WI38 (cell line): Measurements from ENCODE around the gene KRT26.

Experiments
- H3K4me3 ChIP-seq: 2 replicates; pipeline ENCODE4 v1.5.1; 2011; ENCODE audit warnings: low read depth, mild to moderate bottlenecking, control low read depth, low read length
- TF ChIP-seq, protein P1 (sequence below): IDR thresholded peaks from 2 replicates; pipeline ENCODE4 v1.5.1; 2012; ENCODE audit warnings: low read depth, mild to moderate bottlenecking, control low read depth, low read length

KRT26 gene

DNA sequence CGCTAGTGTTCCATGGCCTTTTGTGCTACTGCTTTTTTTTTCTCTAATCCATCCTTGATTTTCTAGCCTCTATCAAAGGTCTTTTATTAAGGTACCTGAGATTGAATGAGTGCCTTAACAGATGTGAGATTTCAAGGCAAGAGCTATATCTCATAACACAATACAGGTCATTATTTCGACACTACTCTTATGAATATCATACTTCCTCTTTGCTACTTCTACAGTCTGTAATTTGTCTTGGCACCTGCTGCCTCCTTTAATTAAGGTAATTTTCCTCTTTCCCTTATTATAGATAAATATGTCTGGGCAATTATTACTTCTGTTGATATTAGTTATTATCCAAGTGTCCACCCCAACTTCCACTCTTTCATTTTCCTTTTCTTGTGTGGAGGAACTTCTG is 22.5 kb upstream of the KRT26 start:
- H3K4me3 ChIP-seq = no peak overlapping the region
- TF ChIP-seq, protein P1, sequence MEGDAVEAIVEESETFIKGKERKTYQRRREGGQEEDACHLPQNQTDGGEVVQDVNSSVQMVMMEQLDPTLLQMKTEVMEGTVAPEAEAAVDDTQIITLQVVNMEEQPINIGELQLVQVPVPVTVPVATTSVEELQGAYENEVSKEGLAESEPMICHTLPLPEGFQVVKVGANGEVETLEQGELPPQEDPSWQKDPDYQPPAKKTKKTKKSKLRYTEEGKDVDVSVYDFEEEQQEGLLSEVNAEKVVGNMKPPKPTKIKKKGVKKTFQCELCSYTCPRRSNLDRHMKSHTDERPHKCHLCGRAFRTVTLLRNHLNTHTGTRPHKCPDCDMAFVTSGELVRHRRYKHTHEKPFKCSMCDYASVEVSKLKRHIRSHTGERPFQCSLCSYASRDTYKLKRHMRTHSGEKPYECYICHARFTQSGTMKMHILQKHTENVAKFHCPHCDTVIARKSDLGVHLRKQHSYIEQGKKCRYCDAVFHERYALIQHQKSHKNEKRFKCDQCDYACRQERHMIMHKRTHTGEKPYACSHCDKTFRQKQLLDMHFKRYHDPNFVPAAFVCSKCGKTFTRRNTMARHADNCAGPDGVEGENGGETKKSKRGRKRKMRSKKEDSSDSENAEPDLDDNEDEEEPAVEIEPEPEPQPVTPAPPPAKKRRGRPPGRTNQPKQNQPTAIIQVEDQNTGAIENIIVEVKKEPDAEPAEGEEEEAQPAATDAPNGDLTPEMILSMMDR = no peak

DNA sequence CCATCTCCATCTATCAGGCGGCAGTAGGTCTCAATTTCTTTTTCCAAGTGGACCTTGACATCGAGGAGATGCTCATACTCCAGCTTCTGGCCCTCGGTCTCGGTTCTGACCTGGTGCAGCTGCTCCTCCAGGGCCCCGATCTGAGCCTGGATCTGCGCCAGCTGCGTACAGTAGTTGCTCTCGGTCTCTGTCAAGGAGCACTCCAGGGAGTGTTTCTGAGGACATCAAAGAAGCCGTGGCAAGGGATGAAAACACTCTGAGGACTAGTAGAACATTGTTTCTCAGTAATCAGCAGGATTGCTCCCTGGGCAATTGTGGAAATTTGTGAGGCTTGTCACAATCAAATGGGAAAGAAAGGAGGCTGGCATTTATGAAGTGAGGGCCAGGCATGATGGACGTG is 21.8 kb upstream of the KRT26 start:
- TF ChIP-seq, protein P1 = no peak
- no peak overlapping the region for H3K4me3 ChIP-seq

DNA sequence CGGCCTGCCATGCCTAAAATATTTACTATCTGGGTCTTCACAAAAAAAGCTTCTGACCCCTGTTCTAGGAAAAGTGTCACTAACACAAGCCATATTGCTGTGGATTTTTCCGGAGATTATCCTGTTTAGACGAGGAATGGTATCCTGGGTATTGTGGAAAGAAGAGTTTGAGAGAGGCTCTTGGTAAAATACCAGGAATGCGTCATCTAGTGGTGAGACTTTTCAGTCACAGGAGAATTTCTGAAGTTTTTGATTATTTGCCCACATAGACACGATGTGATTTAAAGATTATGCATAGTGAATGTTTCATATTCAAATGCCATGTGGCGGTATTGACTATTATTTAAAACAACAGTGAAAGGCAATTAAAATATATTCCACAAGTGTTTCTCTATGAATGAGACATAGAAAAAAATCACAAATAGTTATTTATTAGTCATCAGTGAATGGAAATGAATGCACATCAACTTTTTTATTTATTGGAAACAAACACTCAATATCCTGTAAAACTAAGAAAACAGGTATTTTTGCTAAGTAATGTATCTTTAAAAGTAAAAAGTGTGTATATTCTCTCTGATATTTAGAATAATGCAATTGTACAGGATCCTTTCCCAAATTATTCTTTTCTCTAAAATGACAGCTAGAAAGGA is 19.9 kb upstream of the KRT26 start:
- H3K4me3 ChIP-seq = no peak overlapping the region
- TF ChIP-seq, protein P1 = peak; percentile 49; the same call in 1 of the 2 replicates

DNA sequence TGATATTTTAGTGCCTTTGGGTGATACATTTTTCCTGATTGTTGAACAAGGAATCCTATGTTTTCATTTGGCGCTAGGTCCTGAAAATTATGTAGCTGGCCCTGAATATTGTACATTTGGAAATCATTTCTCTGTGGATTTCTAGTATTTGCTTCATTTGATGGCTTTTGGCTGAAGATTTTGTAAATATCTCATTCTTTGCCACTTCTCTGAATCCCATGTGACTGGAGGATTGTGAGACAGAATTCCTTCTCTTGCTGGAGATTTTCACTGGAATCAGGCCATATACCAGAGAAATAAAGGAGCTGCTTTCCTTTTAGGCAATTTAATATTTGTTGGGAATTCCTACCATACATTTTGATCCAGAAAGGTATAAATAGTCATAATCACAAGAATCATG is 19.1 kb upstream of the KRT26 start:
- TF ChIP-seq, protein P1 = no peak

DNA sequence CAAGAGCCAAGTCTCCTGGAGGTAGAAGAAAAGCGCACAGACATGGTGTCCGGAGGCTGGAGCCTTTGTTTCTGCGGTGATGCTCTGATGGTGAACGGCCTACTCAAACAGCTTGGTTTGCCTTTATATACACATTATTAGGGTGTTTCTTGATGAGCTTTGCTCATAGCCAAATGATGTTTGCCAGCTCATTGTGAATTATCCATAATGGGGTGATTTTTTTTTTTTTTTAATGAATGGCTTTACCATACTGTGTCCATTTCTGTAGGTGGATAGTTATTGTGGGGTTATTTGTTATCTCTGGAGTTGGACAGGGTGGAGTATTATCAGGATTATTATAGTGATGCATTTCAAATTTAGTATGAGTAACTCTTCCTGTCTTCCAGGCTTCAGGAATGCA is 10.4 kb upstream of the KRT26 start, which contains the start of gene KRT27:
Gene KRT27 (minus strand): TSS at position 101 of the 400 bp plus-strand sequence. CDS start 57 bp downstream, at position 44.
- no peak within 1 kb of the TSS for H3K4me3 ChIP-seq
- TF ChIP-seq, protein P1 = no peak

More for the DNA sequence above, 19.1 kb upstream of the KRT26 start:
- H3K4me3 ChIP-seq = no peak overlapping the region

DNA sequence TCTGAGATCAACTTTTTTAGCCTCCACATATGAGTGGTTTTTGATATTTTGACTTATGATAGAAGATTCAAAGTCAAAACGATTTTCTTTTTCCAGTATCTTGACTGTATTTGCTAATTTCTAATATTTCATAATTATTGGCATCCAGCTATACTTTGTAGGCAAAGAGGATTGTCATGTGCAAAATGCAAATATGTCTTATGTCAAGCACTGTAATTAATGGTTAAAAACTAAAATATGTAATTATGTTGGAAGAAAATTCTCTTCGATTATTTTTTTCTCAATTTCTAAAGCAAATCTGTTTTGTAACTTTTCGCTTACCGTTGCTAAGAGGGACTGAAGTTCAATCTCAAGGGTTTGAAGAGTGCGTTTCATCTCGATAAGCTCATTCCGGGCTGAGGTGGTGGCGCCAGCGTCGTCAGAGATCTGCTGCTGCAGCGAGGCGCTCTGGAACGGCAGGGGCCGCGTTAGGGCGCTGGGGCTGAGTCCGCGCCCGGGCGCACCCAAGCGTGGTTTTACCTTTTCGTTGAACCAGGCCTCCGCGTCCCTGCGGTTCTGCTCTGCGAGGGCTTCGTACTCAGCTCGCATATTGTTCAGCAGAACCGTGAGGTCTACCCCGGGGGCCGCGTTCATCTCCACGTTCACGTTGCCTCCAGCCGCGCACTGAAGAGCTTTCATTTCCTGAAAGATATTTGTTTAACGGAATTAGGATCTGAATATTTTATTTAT is 7.3 kb upstream of the KRT26 start:
- H3K4me3 ChIP-seq = peak overlapping the region; percentile 40

More for the DNA sequence above, 7.3 kb upstream of the KRT26 start:
- TF ChIP-seq, protein P1 = no peak
